ENCODE results near the gene SEC61A1. TPM values are rescaled to one million over a fixed set of nuclear protein-coding genes. Genes with fewer than 3 reads are reported as not detected.

SEC61A1 gene
- total RNA-seq, 1 donor: 406 TPM

DNA sequence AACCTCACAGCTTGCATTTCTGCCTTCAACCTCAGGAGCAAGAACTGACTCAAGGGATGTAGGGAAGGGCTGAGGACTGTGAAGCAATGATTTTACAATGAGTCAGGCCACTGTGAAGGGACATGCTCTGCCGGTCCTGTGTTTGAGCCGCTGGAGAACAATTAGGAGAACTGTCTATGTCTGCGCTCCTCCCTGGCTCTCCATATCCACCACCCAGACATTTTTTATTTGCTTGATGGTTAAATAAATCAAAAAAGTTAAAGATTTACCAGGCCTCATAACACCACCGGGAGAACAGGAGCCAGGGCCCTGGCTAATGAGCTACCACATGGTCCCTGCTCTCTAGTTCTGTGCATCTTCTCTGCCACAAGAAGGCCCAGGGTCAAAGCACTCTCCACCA is 29.6 kb downstream of the SEC61A1 start:
- TF ChIP-seq, protein P1, sequence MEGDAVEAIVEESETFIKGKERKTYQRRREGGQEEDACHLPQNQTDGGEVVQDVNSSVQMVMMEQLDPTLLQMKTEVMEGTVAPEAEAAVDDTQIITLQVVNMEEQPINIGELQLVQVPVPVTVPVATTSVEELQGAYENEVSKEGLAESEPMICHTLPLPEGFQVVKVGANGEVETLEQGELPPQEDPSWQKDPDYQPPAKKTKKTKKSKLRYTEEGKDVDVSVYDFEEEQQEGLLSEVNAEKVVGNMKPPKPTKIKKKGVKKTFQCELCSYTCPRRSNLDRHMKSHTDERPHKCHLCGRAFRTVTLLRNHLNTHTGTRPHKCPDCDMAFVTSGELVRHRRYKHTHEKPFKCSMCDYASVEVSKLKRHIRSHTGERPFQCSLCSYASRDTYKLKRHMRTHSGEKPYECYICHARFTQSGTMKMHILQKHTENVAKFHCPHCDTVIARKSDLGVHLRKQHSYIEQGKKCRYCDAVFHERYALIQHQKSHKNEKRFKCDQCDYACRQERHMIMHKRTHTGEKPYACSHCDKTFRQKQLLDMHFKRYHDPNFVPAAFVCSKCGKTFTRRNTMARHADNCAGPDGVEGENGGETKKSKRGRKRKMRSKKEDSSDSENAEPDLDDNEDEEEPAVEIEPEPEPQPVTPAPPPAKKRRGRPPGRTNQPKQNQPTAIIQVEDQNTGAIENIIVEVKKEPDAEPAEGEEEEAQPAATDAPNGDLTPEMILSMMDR (IDR thresholded peaks at IDR 0.05; ENCODE audit: insufficient read depth, low read length): no peak
- DNase-seq (ENCODE audit: low read depth): peak; percentile 39

DNA sequence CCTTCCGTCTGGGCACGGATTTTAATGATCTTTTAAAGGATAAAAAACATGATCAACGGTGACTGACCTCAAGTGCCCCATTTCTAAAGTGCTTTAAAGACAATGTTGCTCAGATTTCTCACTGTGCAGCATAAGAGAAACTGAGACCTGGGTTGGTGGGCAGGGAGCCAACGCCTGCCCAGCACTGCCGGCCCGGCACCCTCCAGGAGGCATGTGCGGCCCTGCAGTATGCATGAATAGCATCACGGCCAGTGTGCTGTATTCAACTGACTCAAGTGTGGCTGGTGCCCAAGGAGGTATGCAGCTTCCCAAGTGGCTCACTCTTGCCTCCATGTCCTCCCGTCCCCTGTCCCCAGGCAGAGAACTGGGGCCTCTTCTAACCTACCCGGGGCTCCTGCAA is 30.3 kb downstream of the SEC61A1 start:
- DNase-seq (ENCODE audit: low read depth): no peak
- no peak overlapping the region for H3K4me3 ChIP-seq (ENCODE audit: low read depth, low read length)
- TF ChIP-seq, protein P1 (IDR thresholded peaks at IDR 0.05; ENCODE audit: insufficient read depth, low read length): no peak

More for the DNA sequence above, 29.6 kb downstream of the SEC61A1 start:
- no peak overlapping the region for H3K4me3 ChIP-seq (ENCODE audit: low read depth, low read length)

DNA sequence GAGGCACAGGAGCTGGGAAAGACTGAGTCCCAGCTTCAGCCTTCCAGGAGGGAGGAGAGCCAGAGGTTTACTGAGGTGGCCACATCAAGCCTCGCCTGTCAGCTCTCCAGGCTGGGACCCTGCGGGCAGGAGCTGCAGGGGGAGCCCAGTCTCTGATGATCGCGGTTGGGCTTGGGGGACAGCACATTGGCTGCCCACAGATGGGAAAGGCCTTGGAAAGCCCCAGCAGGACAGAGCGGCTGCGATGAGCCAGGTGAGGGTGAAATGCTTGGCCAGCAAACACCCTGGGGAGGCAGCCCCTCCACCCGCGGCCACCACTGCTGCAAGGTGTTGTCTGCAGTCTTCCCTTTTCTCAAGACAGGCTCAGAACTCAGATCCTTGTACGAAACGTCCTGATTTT is 31.2 kb downstream of the SEC61A1 start:
- TF ChIP-seq, protein P1 (IDR thresholded peaks at IDR 0.05; ENCODE audit: insufficient read depth, low read length): no peak
- H3K4me3 ChIP-seq (ENCODE audit: low read depth, low read length): no peak overlapping the region
- no peak for DNase-seq (ENCODE audit: low read depth)

DNA sequence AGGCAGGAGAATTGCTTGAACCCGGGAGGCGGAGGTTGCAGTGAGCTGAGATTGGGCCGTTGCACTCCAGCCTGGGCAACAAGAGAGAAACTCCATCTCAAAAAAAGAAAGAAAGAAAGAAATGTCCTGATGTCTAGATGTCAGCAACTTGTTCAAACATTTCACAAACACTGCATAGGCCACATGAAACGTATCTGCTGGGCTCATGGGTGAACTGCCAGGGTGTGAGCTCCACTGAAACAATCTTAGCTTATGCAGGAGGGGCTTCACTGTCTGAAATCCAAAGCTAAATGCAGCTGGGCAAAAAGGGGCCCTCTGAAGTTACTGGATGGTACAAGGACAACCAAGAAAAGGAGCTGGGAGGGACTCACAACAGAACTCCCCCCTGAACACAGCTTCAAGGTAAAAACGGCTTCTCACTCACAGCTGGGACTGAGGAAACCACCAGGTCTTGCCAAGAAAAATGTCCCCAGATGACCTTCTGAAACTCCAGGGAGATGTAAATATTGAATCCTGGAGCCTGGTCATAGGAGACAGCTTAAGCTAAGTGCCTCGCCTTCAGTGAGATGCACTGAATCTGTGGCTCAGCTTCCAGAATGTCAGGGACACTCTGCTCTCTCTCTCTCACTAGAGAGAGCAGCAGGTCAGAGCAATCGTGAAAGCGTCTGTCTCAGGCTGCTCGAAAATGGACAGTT is 31.9 kb downstream of the SEC61A1 start:
- TF ChIP-seq, protein P1 (IDR thresholded peaks at IDR 0.05; ENCODE audit: insufficient read depth, low read length): no peak
- DNase-seq (ENCODE audit: low read depth): peak; percentile 43
- no peak overlapping the region for H3K4me3 ChIP-seq (ENCODE audit: low read depth, low read length)

DNA sequence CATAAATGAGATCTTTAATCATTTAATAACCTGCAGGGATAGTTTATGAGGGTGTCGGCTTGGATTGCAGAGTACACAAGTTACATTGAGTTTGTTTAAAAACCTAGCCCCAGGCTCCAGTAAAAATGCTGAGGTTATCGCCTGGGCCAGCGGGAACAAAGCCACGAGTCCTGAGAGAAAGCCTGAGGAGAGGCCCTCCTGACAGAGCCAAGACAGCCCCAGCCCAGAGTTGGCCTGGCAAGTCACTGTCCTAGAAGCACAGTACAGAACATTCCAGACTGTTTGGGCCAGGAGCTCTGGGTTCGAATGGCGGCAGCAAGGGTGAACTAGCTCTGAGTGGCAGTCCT is 32.4 kb downstream of the SEC61A1 start:
- TF ChIP-seq, protein P1 (IDR thresholded peaks at IDR 0.05; ENCODE audit: insufficient read depth, low read length): no peak
- no peak overlapping the region for H3K4me3 ChIP-seq (ENCODE audit: low read depth, low read length)
- DNase-seq (ENCODE audit: low read depth): peak; percentile 30

DNA sequence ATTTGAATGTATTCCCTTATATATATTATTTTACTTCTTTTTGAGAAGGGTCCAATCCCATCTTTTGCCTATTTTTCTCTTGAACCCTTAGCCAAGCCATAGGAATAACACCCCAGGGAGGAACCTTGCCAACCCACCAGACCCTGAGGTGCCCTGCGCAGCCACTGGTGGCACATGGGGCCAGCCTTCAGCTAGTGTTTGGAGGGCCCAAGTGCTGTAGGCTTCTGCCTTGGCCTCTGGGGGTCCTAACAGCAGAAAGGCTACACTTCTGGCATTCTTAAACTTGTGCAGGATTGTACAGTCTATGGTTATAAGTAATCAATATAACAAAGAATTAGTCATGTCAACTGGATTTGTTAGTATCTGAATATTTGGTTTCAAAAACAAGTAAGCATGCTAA is 36.9 kb downstream of the SEC61A1 start:
- no peak for DNase-seq (ENCODE audit: low read depth)
- TF ChIP-seq, protein P1 (IDR thresholded peaks at IDR 0.05; ENCODE audit: insufficient read depth, low read length): no peak
- H3K4me3 ChIP-seq (ENCODE audit: low read depth, low read length): no peak overlapping the region

DNA sequence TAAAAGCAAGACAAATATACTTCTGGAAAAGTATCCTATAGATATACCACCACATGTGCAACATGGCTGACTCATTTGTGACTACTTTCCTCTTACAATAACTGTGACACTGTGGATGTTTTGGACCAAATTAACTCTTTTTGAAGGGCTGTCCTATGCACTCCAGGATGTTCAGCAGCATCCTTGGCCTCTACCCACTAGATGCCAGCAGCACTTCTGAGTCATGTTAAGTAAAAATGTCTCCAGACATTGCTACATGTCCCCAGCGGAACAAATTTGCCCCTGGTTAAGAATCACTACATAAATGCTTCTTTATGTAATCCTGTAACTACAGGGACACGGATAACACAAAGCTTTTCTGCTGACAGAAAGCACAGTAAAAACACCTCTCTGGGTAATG is 39.3 kb downstream of the SEC61A1 start:
- no peak for DNase-seq (ENCODE audit: low read depth)
- H3K4me3 ChIP-seq (ENCODE audit: low read depth, low read length): no peak overlapping the region
- TF ChIP-seq, protein P1 (IDR thresholded peaks at IDR 0.05; ENCODE audit: insufficient read depth, low read length): no peak

All from fibroblast of the aortic adventitia (primary cell).